D341Med (cell line): ENCODE data around the gene GAB3.

Source experiments
- DNase-seq: peaks from one replicate; pipeline ENCODE4 v3.0.0; 2012; ENCODE audit warnings: low spot score

Gene GAB3

GRCh38 chrX:154749856-154750255 is 1.0 kb downstream of the GAB3 start:
- DNase-seq = no peak

GRCh38 chrX:154748712-154749339 is 2.1 kb downstream of the GAB3 start:
- DNase-seq = peak; percentile 58

GRCh38 chrX:154742613-154743012 is 8.3 kb downstream of the GAB3 start:
- DNase-seq = no peak

GRCh38 chrX:154739952-154740465 is 10.9 kb downstream of the GAB3 start:
- DNase-seq = no peak

- DNase-seq = no peak
Measured at GRCh38 chrX:154738011-154738738, 12.7 kb downstream of the GAB3 start.

GRCh38 chrX:154737136-154737535 is 13.7 kb downstream of the GAB3 start:
- no peak for DNase-seq

- DNase-seq = no peak
Measured at GRCh38 chrX:154735695-154736393, 15.0 kb downstream of the GAB3 start.

GRCh38 chrX:154734061-154734781 is 16.7 kb downstream of the GAB3 start:
- DNase-seq = no peak

GRCh38 chrX:154733066-154733425 is 17.8 kb downstream of the GAB3 start:
- DNase-seq = no peak

GRCh38 chrX:154732421-154733065 is 18.3 kb downstream of the GAB3 start:
- no peak for DNase-seq

- DNase-seq = no peak
Measured at GRCh38 chrX:154731881-154732280, 19.0 kb downstream of the GAB3 start.

- DNase-seq = no peak
Measured at GRCh38 chrX:154731184-154731583, 19.7 kb downstream of the GAB3 start.

GRCh38 chrX:154730253-154730891 is 20.5 kb downstream of the GAB3 start:
- no peak for DNase-seq

- DNase-seq = no peak
Measured at GRCh38 chrX:154729439-154729838, 21.4 kb downstream of the GAB3 start.

- DNase-seq = no peak
Measured at GRCh38 chrX:154728431-154729190, 22.3 kb downstream of the GAB3 start.

- DNase-seq = no peak
Measured at GRCh38 chrX:154727871-154728270, 23.0 kb downstream of the GAB3 start.

- no peak for DNase-seq
Measured at GRCh38 chrX:154727418-154727817, 23.5 kb downstream of the GAB3 start.

GRCh38 chrX:154724993-154725756 is 25.7 kb downstream of the GAB3 start:
- DNase-seq = no peak

GRCh38 chrX:154721155-154721554 is 29.7 kb downstream of the GAB3 start:
- DNase-seq = no peak

- DNase-seq = no peak
Measured at GRCh38 chrX:154720067-154720466, 30.8 kb downstream of the GAB3 start.
